K562 (cell line): ENCODE results near the gene PTPRZ1.

Experiments used
- AFF4 ChIP-seq: sonication (generic); formaldehyde crosslinking; IDR thresholded peaks from 2 replicates; pipeline ENCODE4 v1.8.0; 2023; ENCODE audit warnings: mild to moderate bottlenecking, missing genetic modification reagents
- TAF1 ChIP-seq: IDR thresholded peaks from 2 replicates; pipeline ENCODE4 v1.6.1; 2011; ENCODE audit warnings: mild to moderate bottlenecking, low read length, moderate library complexity; ENCODE audit not compliant: insufficient read depth, control insufficient read depth, severe bottlenecking; ENCODE audit errors: extremely low read depth

GRCh38 chr7:121872831-121873288, at the start of gene PTPRZ1:
- TF ChIP-seq AFF4 (CRISPR knock-in tag) (no peak), TAF1 (no peak)
